ENCODE results near the gene SBF2.

- no peak for TF ChIP-seq CTCF (IDR thresholded peaks at IDR 0.05 in 4 of 5, conservative IDR thresholded peaks at IDR 0.05 in 1 of 5)
- TF ChIP-seq POLR2A (IDR thresholded peaks at IDR 0.05): no peak
Observed at GRCh38 chr11:10283991-10284390, 10.0 kb downstream of the SBF2 start.

Data from gastrocnemius medialis (tissue), 4 donors.